Testis (tissue), 3 donors: ENCODE data around the gene IRS1. TPM values are rescaled to one million over a fixed set of nuclear protein-coding genes. Genes with fewer than 3 reads are reported as not detected.

Experiments used
- DNase-seq: peaks from one replicate; pipeline ENCODE4 v3.0.0-alpha.2; 2019
- H3K27ac ChIP-seq, 2 donors: fragments of 200-600 bp; sonication (generic); one replicate each; pipeline ENCODE4 v1.5.1; 2019
- H3K27me3 ChIP-seq: fragments of 200-600 bp; sonication (generic); one replicate; pipeline ENCODE4 v1.5.1; 2019
- H3K36me3 ChIP-seq: fragments of 200-600 bp; sonication (generic); one replicate; pipeline ENCODE4 v1.5.1; 2017; ENCODE audit warnings: low read depth; ENCODE audit errors: missing control alignments
- H3K4me1 ChIP-seq: fragments of 200-600 bp; sonication (generic); one replicate; pipeline ENCODE4 v1.5.1; 2019
- H3K4me3 ChIP-seq, 2 donors: fragments of 200-600 bp; sonication (generic); one replicate each; pipeline ENCODE4 v1.5.1; 2017 to 2019
- H3K9me3 ChIP-seq: fragments of 200-600 bp; sonication (generic); one replicate; pipeline ENCODE4 v1.5.1; 2017
- CTCF ChIP-seq, 3 experiments: fragments of 450-650 bp in 2 of 3; fragments of 200-600 bp in 1 of 3; sonication (generic) in 1 of 3; IDR thresholded peaks; one replicate each; pipeline ENCODE4 v1.5.1; 2016 to 2019; ENCODE audit warnings: antibody characterized with exemption in 3 of 3, mild to moderate bottlenecking in 2 of 3, moderate library complexity in 1 of 3
- POLR2A ChIP-seq: fragments of 450-650 bp; IDR thresholded peaks from one replicate; pipeline ENCODE4 v1.6.1; 2017; ENCODE audit warnings: antibody characterized with exemption, mild to moderate bottlenecking, moderate library complexity
- WGBS, 2 donors: methylation state at CpG; one replicate each; pipeline ENCODE4 v1.1.5; 2018; 5-methylcytosine and 5-hydroxymethylcytosine counted together
- intact Hi-C: fragments of 100-400 bp; cut with DNase I; formaldehyde crosslinking; loops from one replicate; pipeline ENCODE4 v1.15.1; 2023; ENCODE audit warnings: low total_unique reads
- polyA plus RNA-seq: library from polyadenylated mRNA; stranded (reverse); fragments of 350-450 nt; fragmentation: Illumina TruSeq; extraction: RNeasy Lipid Tissue Mini Kit (QIAGEN cat#74804); gene quantifications from one replicate; pipeline ENCODE4 v1.2.3, GENCODE V29; 2014; ENCODE audit warnings: low read depth, low replicate concordance; ENCODE audit not compliant: insufficient read depth
- total RNA-seq, 2 donors: library from RNA; depleted of rRNA; stranded (reverse); fragments of >200 nt; gene quantifications; one replicate each; pipeline ENCODE4 v1.2.3, GENCODE V29; 2016

The IRS1 gene
- total and polyA plus RNA-seq, 3 donors from 2014 or later = 3.1 to 5.9 (median 3.1) TPM

- no peak for DNase-seq
- no peaks in the 10 kb centered on the region for H3K4me1 ChIP-seq
- no peaks in the 10 kb centered on the region for H3K9me3 ChIP-seq
- H3K27ac ChIP-seq = no peak overlapping the region
- intact Hi-C loops = no loop called here
- TF ChIP-seq POLR2A (no peak), CTCF (IDR thresholded peaks at IDR 0.05) (no peak)
- H3K4me3 ChIP-seq = no peak overlapping the region
- no peaks in the 10 kb centered on the region for H3K27me3 ChIP-seq
- no peaks in the 10 kb centered on the region for H3K36me3 ChIP-seq
- 76 to 79% methylated on average over 2 of the region's 2 CpGs for WGBS, 2 donors
These were observed 26.3 kb downstream of the IRS1 start for GRCh38 chr2:226773291-226773690.

GRCh38 chr2:226772389-226773179 is 27.0 kb downstream of the IRS1 start:
- no peaks in the 10 kb centered on the region for H3K27me3 ChIP-seq
- H3K4me3 ChIP-seq = no peak overlapping the region
- intact Hi-C loops = no loop called here
- 61 to 62% methylated on average over 3 of the region's 3 CpGs for WGBS, 2 donors
- no peak overlapping the region for H3K27ac ChIP-seq
- no peaks in the 10 kb centered on the region for H3K4me1 ChIP-seq
- no peak for DNase-seq
- H3K9me3 ChIP-seq = no peaks in the 10 kb centered on the region
- no peaks in the 10 kb centered on the region for H3K36me3 ChIP-seq
- TF ChIP-seq CTCF (IDR thresholded peaks at IDR 0.05) = no peak
- TF ChIP-seq POLR2A = no peak

- 55 to 71% methylated on average over 6 of the region's 6 CpGs for WGBS, 2 donors
- no peaks in the 10 kb centered on the region for H3K27me3 ChIP-seq
- H3K4me3 ChIP-seq = no peak overlapping the region
- H3K9me3 ChIP-seq = no peaks in the 10 kb centered on the region
- no peak for DNase-seq
- H3K36me3 ChIP-seq = no peaks in the 10 kb centered on the region
- no peak overlapping the region for H3K27ac ChIP-seq
- H3K4me1 ChIP-seq = no peaks in the 10 kb centered on the region
- TF ChIP-seq POLR2A (no peak), CTCF (IDR thresholded peaks at IDR 0.05) (no peak)
- intact Hi-C loops = no loop called here
These were observed 28.6 kb downstream of the IRS1 start for GRCh38 chr2:226771067-226771466.

- WGBS, 2 donors = 83 to 89% methylated on average over 5 of the region's 5 CpGs
- intact Hi-C loops = no loop called here
- Histone ChIP-seq H3K9me3 (no peaks in the 10 kb centered on the region), H3K4me1 (no peaks in the 10 kb centered on the region), H3K36me3 (no peaks in the 10 kb centered on the region), H3K27ac (no peak overlapping the region), H3K27me3 (no peaks in the 10 kb centered on the region), H3K4me3 (no peak overlapping the region)
- no peak for DNase-seq
- TF ChIP-seq POLR2A = no peak
- no peak for TF ChIP-seq CTCF (IDR thresholded peaks at IDR 0.05)
These were observed 32.4 kb downstream of the IRS1 start for GRCh38 chr2:226767056-226767813.
